GM18520 (cell line): ENCODE results near the gene LRP1B.

Experiments used
- ATAC-seq: cut with Tn5 transposase; IDR thresholded peaks from one replicate; pipeline ENCODE4 v1.9.1; 2021; ENCODE audit not compliant: unreplicated experiment

The LRP1B gene

GRCh38 chr2:142042536-142043199 lies 88.1 kb downstream of the LRP1B start:
- no peak for ATAC-seq

- ATAC-seq: no peak
These were observed 88.8 kb downstream of the LRP1B start for GRCh38 chr2:142041996-142042395.

GRCh38 chr2:142041105-142041504 lies 89.7 kb downstream of the LRP1B start:
- no peak for ATAC-seq

- no peak for ATAC-seq
These were observed 90.3 kb downstream of the LRP1B start for GRCh38 chr2:142040556-142040955.

- no peak for ATAC-seq
These were observed 92.0 kb downstream of the LRP1B start for GRCh38 chr2:142038826-142039225.

- no peak for ATAC-seq
These were observed 93.1 kb downstream of the LRP1B start for GRCh38 chr2:142037744-142038143.

GRCh38 chr2:142037066-142037465 lies 93.8 kb downstream of the LRP1B start:
- no peak for ATAC-seq

- ATAC-seq: no peak
These were observed 97.4 kb downstream of the LRP1B start for GRCh38 chr2:142033393-142033792.

GRCh38 chr2:142031656-142032055 lies 99.2 kb downstream of the LRP1B start:
- no peak for ATAC-seq

- no peak for ATAC-seq
These were observed 100.1 kb downstream of the LRP1B start for GRCh38 chr2:142030735-142031134.

- no peak for ATAC-seq
These were observed 100.8 kb downstream of the LRP1B start for GRCh38 chr2:142029974-142030373.

- no peak for ATAC-seq
These were observed 105.4 kb downstream of the LRP1B start for GRCh38 chr2:142025394-142025793.

- no peak for ATAC-seq
These were observed 110.4 kb downstream of the LRP1B start for GRCh38 chr2:142020368-142020767.

GRCh38 chr2:142014536-142014935 lies 116.3 kb downstream of the LRP1B start:
- no peak for ATAC-seq

- no peak for ATAC-seq
These were observed 118.0 kb downstream of the LRP1B start for GRCh38 chr2:142012797-142013196.

- ATAC-seq: no peak
These were observed 120.1 kb downstream of the LRP1B start for GRCh38 chr2:142010477-142011270.

- no peak for ATAC-seq
These were observed 122.6 kb downstream of the LRP1B start for GRCh38 chr2:142008135-142008744.

GRCh38 chr2:141994066-141994465 lies 136.8 kb downstream of the LRP1B start:
- ATAC-seq: no peak

GRCh38 chr2:141992695-141993094 lies 138.1 kb downstream of the LRP1B start:
- ATAC-seq: no peak

- no peak for ATAC-seq
These were observed 162.4 kb downstream of the LRP1B start for GRCh38 chr2:141968433-141968832.

GRCh38 chr2:141967980-141968379 lies 162.8 kb downstream of the LRP1B start:
- ATAC-seq: no peak

GRCh38 chr2:141967503-141967902 lies 163.3 kb downstream of the LRP1B start:
- no peak for ATAC-seq
